GM12878 (cell line): ENCODE results near the gene DAD1. TPM values are rescaled to one million over a fixed set of nuclear protein-coding genes. Genes with fewer than 3 reads are reported as not detected.

Source experiments
- BACH1 ChIP-seq: fragments of 450-650 bp; IDR thresholded peaks from 2 replicates; pipeline ENCODE4 v1.6.1; 2017; ENCODE audit warnings: mild to moderate bottlenecking, borderline replicate concordance
- CBX5 ChIP-seq: sonication (generic); IDR thresholded peaks from 2 replicates; pipeline ENCODE4 v1.6.1; 2016; ENCODE audit warnings: low read depth, moderate library complexity, mild to moderate bottlenecking, inconsistent platforms
- CHD4 ChIP-seq: fragments of 200-600 bp; sonication (generic); IDR thresholded peaks from 2 replicates; pipeline ENCODE4 v1.6.1; 2016; ENCODE audit warnings: mild to moderate bottlenecking
- CTCF ChIP-seq, 3 experiments: IDR thresholded peaks in 2 of 3; conservative IDR thresholded peaks in 1 of 3; 2 replicates each; pipeline ENCODE4 v1.5.1; 2011; ENCODE audit warnings: low read depth in 3 of 3, low read length in 3 of 3, mild to moderate bottlenecking in 3 of 3, control low read depth in 2 of 3, moderate library complexity in 2 of 3, inconsistent platforms in 1 of 3, mixed read lengths in 1 of 3; ENCODE audit not compliant: control insufficient read depth in 2 of 3, insufficient read depth in 1 of 3; ENCODE audit errors: extremely low read depth in 1 of 3
- CUX1 ChIP-seq: IDR thresholded peaks from 2 replicates; pipeline ENCODE4 v1.6.1; 2012; ENCODE audit warnings: improper control_type of control experiment, low read depth, low read length; ENCODE audit not compliant: insufficient replicate concordance
- ETV6 ChIP-seq, 2 experiments: fragments of 450-650 bp in 1 of 2; IDR thresholded peaks in 1 of 2; conservative IDR thresholded peaks in 1 of 2; 2 replicates each; pipeline ENCODE4 v1.6.1; 2014; ENCODE audit warnings: antibody characterized with exemption in 1 of 2, borderline replicate concordance in 1 of 2, low read depth in 1 of 2, mild to moderate bottlenecking in 1 of 2, moderate library complexity in 1 of 2
- HCFC1 ChIP-seq: fragments of 150-350 bp; IDR thresholded peaks from 2 replicates; pipeline ENCODE4 v1.6.1; 2014; ENCODE audit warnings: low read length
- KDM1A ChIP-seq: fragments of 200-600 bp; sonication (generic); IDR thresholded peaks from 2 replicates; pipeline ENCODE4 v1.6.1; 2016; ENCODE audit warnings: borderline replicate concordance
- MEF2B ChIP-seq: fragments of 450-650 bp; IDR thresholded peaks from 2 replicates; pipeline ENCODE4 v1.6.1; 2018; ENCODE audit warnings: mild to moderate bottlenecking, moderate library complexity; ENCODE audit not compliant: partially characterized antibody, poor library complexity, severe bottlenecking
- NFYB ChIP-seq: IDR thresholded peaks from 2 replicates; pipeline ENCODE4 v1.6.1; 2011; ENCODE audit warnings: low read depth, mild to moderate bottlenecking, low read length, improper control_type of control experiment, moderate library complexity; ENCODE audit not compliant: insufficient read depth
- POLR2AphosphoS5 ChIP-seq: IDR thresholded peaks from 2 replicates; pipeline ENCODE4 v1.6.1; 2011; ENCODE audit warnings: mild to moderate bottlenecking, low read length, inconsistent platforms
- SMC3 ChIP-seq: IDR thresholded peaks from 2 replicates; pipeline ENCODE4 v1.6.1; 2011; ENCODE audit warnings: low read length, improper control_type of control experiment, borderline replicate concordance
- YY1 ChIP-seq: IDR thresholded peaks from 2 replicates; pipeline ENCODE4 v1.6.1; 2011; ENCODE audit warnings: low read depth, mild to moderate bottlenecking, low read length
- ZBTB11 ChIP-seq: fragments of 450-650 bp; formaldehyde crosslinking; IDR thresholded peaks from 2 replicates; pipeline ENCODE4 v1.5.0; 2022; ENCODE audit warnings: mild to moderate bottlenecking, missing genetic modification characterization
- ZNF384 ChIP-seq: IDR thresholded peaks from 2 replicates; pipeline ENCODE4 v1.6.1; 2012; ENCODE audit warnings: low read depth, mild to moderate bottlenecking, low read length, improper control_type of control experiment, borderline replicate concordance
- ZSCAN29 ChIP-seq: fragments of 450-650 bp; IDR thresholded peaks from 2 replicates; pipeline ENCODE4 v1.6.1; 2017; ENCODE audit warnings: mild to moderate bottlenecking, moderate library complexity
- polyA plus RNA-seq, 11 experiments: library from polyadenylated mRNA; depleted of rRNA in 4 of 11; unstranded in 6 of 11; stranded (reverse) in 5 of 11; fragments of >200 nt; fragmentation: Nextera tagmentation in 4 of 11; fragmentation: Illumina TruSeq in 1 of 11; extraction: Ambion mirVana in 4 of 11; extraction: Trizol in 1 of 11; gene quantifications; 1 replicate in 1 of 11; 2 replicates in 10 of 11; pipeline versions ENCODE4 v1.2.1 to v1.2.3, GENCODE V29; 2011 to 2016; ENCODE audit warnings: inconsistent platforms in 2 of 11, missing spikeins in 2 of 11, low read depth in 1 of 11
- total RNA-seq, 4 experiments: library from RNA; depleted of rRNA in 3 of 4; stranded (reverse); fragments of >200 nt in 3 of 4; fragmentation: Illumina TruSeq in 1 of 4; extraction: Trizol in 1 of 4; gene quantifications; 2 replicates each; pipeline versions ENCODE4 v1.2.1 to v1.2.3, GENCODE V29; 2013 to 2021
- TF ChIP-seq, protein P1 (sequence below): fragments of 450-650 bp; IDR thresholded peaks from 2 replicates; pipeline ENCODE4 v1.6.1; 2017; ENCODE audit warnings: low read depth, mild to moderate bottlenecking, moderate library complexity

Gene DAD1
- total and polyA plus RNA-seq, 10 of the 15 experiments (the other 5 are each of a cell fraction or from before 2014, with no cell fraction given), result 161 to 920 (median 319) TPM

GRCh38 chr14:22558221-22558913, 30.7 kb downstream of the DAD1 start (continued):
- TF ChIP-seq ZSCAN29, result no peak
- TF ChIP-seq CUX1, result peak; percentile 15
- TF ChIP-seq POLR2AphosphoS5, result peak; percentile 86
- no peak for TF ChIP-seq ETV6 (conservative IDR thresholded peaks at IDR 0.05 in 1 of 2, IDR thresholded peaks at IDR 0.05 in 1 of 2; ENCODE audit: borderline replicate concordance in 1 of 2, low read depth in 1 of 2)
- TF ChIP-seq, protein P1, sequence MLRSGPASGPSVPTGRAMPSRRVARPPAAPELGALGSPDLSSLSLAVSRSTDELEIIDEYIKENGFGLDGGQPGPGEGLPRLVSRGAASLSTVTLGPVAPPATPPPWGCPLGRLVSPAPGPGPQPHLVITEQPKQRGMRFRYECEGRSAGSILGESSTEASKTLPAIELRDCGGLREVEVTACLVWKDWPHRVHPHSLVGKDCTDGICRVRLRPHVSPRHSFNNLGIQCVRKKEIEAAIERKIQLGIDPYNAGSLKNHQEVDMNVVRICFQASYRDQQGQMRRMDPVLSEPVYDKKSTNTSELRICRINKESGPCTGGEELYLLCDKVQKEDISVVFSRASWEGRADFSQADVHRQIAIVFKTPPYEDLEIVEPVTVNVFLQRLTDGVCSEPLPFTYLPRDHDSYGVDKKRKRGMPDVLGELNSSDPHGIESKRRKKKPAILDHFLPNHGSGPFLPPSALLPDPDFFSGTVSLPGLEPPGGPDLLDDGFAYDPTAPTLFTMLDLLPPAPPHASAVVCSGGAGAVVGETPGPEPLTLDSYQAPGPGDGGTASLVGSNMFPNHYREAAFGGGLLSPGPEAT, result peak; percentile 77
- TF ChIP-seq CTCF (IDR thresholded peaks at IDR 0.05 in 2 of 3, conservative IDR thresholded peaks at IDR 0.05 in 1 of 3; ENCODE audit: control insufficient read depth in 2 of 3, extremely low read depth in 1 of 3, insufficient read depth in 1 of 3, low read depth in 3 of 3, low read length in 3 of 3), result peak; percentile 47 to 72 (median 48)
- no peak for TF ChIP-seq HCFC1
- TF ChIP-seq KDM1A, result no peak
- TF ChIP-seq YY1, result 0 out of 2 replicates have a peak, but pooled peaks have one; percentile 23
- no peak for TF ChIP-seq SMC3
- no peak for TF ChIP-seq CBX5
- peak; percentile 21; the same call in 1 of the 2 replicates for TF ChIP-seq ZNF384
- TF ChIP-seq BACH1, result peak; percentile 50; the same call in 1 of the 2 replicates
- no peak for TF ChIP-seq CHD4
- TF ChIP-seq NFYB, result no peak
- peak; percentile 95 for TF ChIP-seq MEF2B
- no peak for TF ChIP-seq ZBTB11 (CRISPR knock-in tag)
